Aorta (tissue), 5 donors: ENCODE data around the gene ASPM. TPM values are rescaled to one million over a fixed set of nuclear protein-coding genes. Genes with fewer than 3 reads are reported as not detected.

Experiments
- ATAC-seq: fragments of 200-7000 bp; cut with Tn5 transposase; one replicate; pipeline ENCODE4 v1.9.1; 2022; ENCODE audit warnings: moderate library complexity; ENCODE audit not compliant: low FRiP score
- DNase-seq, 2 donors: peaks; one replicate each; pipeline ENCODE4 v3.0.0-alpha.2; 2020
- H3K27ac ChIP-seq, 2 donors: one replicate each; pipeline ENCODE4 v1.5.1; 2013; ENCODE audit warnings: low read length in 2 of 2, mild to moderate bottlenecking in 2 of 2, moderate library complexity in 2 of 2, control low read depth in 1 of 2, inconsistent platforms in 1 of 2, low read depth in 1 of 2
- H3K27me3 ChIP-seq, 2 donors: one replicate each; pipeline ENCODE4 v1.6.1; 2013; ENCODE audit warnings: control low read depth in 1 of 2, low read length in 1 of 2, mild to moderate bottlenecking in 1 of 2, moderate library complexity in 1 of 2; ENCODE audit not compliant: insufficient read depth in 2 of 2, control insufficient read depth in 1 of 2
- H3K36me3 ChIP-seq, 2 donors: one replicate each; pipeline ENCODE4 v1.6.1; 2013; ENCODE audit warnings: control low read depth in 1 of 2, low read length in 1 of 2, mild to moderate bottlenecking in 1 of 2; ENCODE audit not compliant: insufficient read depth in 2 of 2, control insufficient read depth in 1 of 2
- H3K4me1 ChIP-seq, 2 donors: one replicate each; pipeline ENCODE4 v1.6.1; 2013; ENCODE audit warnings: low read length in 2 of 2, control low read depth in 1 of 2, mild to moderate bottlenecking in 1 of 2, moderate library complexity in 1 of 2; ENCODE audit not compliant: insufficient read depth in 2 of 2, control insufficient read depth in 1 of 2
- H3K4me3 ChIP-seq, 2 donors: one replicate each; pipeline ENCODE4 v1.5.1; 2013; ENCODE audit warnings: low read length in 2 of 2, control low read depth in 1 of 2, mild to moderate bottlenecking in 1 of 2
- H3K9me3 ChIP-seq: one replicate; pipeline ENCODE4 v1.6.1; 2013; ENCODE audit warnings: mild to moderate bottlenecking, low read length; ENCODE audit not compliant: control insufficient read depth
- WGBS, 2 donors: extraction: QIAGEN DNeasy Blood & Tissue Kit; methylation state at CpG; one replicate each; pipeline ENCODE4 v1.1.7; 2013; 5-methylcytosine and 5-hydroxymethylcytosine counted together
- intact Hi-C, 2 donors: fragments of 100-400 bp; cut with DNase I; formaldehyde crosslinking; loops; one replicate each; pipeline versions ENCODE4 v1.14.2 to v1.15.0; 2022
- long read RNA-seq, 2 donors: library from polyadenylated mRNA; unstranded; transcript quantifications; one replicate each; pipeline ENCODE4 v2.0.0, GENCODE V29; 2020 to 2021
- polyA plus RNA-seq, 2 donors: library from polyadenylated mRNA; stranded (reverse); fragments of 200-250 nt; gene quantifications; one replicate each; pipeline ENCODE4 v1.2.3, GENCODE V29; 2013
- total RNA-seq, 2 donors: library from RNA; stranded (reverse); fragmentation: NEBNext Ultra II Directional; extraction: Animal tissue kit (Norgen Biotek cat#: 25700); gene quantifications; one replicate each; pipeline ENCODE4 v1.2.1, GENCODE V29; 2021
- donor health status: healthy with polysubstance abuse.
- donor health status: Bipolar disorder and iron deficiency.
- donor health status: DM: no; HTN: no; CAD: no.
- donor health status: DM: no; HTN: no; CAD: no.
- donor health status: DM: yes; HTN: yes; CAD: no.

Gene ASPM
- 1 to 10 TPM in 1 of 2 donors, under 1 TPM in 1; 0.42 to 1.6 TPM for total RNA-seq
- under 1 TPM; 0.15 to 0.25 TPM for polyA plus RNA-seq
- long read RNA-seq, donor 1, result 0 reads
- long read RNA-seq, donor 2, partial matches to known transcripts, result 1 of 1 reads
- long read RNA-seq, donor 2, other reads (novel, unspliced or antisense), result 0 of 1 reads

GRCh38 chr1:197146101-197147095 lies at the start of gene ASPM:
TSS of gene ASPM (minus strand) at chr1:197146669. CDS start at chr1:197146437, 232 bp downstream.
- WGBS, 2 donors, result 0 to 1% methylated on average over 62 to 67 of the region's 67 CpGs
- intact Hi-C loops, result no loop called here
- Histone ChIP-seq H3K36me3 (no peaks in the 10 kb centered on the region), H3K4me1 (no peaks in the 10 kb centered on the region), H3K27ac (no peak within 1 kb of the TSS), H3K4me3 (peak within 1 kb of the TSS; percentile 44 to 75), H3K9me3 (no peaks in the 10 kb centered on the region), H3K27me3 (no peaks in the 10 kb centered on the region)
- DNase-seq (peak; percentile 97), ATAC-seq (peak; percentile 97)

DNA sequence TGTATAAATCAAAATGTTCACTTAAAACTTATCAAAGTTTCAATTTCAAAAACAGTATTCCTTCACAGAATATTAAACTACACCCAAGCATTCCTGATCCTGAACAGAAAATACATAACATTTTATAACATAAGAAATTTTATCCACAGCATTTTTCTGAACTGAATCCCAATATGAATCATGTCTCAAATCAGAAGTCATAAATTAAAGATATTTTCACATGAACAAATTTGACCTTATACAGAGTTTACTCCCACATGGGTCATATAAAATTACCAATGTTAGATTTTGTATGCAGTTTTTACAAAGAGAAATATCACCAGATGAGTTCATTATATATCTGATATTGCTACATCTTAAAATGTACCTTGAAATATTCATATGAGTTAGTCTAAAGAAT lies 48.6 kb upstream of the ASPM start:
- Histone ChIP-seq H3K36me3 (no peaks in the 10 kb centered on the region), H3K9me3 (no peaks in the 10 kb centered on the region), H3K4me1 (peaks cover 2% of the 10 kb centered on the region in 2 donors), H3K4me3 (no peak overlapping the region), H3K27ac (no peak overlapping the region), H3K27me3 (no peaks in the 10 kb centered on the region)
- DNase-seq, result no peak
- intact Hi-C loops, result no loop called here
- ATAC-seq, result no peak

DNA sequence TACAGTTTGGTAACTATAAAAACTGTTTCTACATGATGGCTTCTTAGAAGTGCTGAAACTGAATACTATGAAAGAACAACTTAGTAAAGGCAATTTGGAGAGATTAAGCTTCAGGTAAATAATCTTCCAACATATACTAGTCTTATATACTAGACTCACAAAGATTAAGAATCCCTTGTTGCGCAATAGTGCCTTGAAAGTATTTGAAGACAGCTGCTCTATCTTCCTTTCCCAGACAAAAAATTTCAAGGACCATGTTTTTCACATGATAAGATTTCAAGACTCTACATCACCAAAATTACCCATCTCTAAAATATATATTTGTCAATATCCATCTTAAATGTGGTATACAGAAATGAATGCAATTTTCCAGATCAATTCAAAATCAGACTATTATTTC lies 37.7 kb upstream of the ASPM start:
- H3K4me1 ChIP-seq, result no peaks in the 10 kb centered on the region
- 98 to 100% methylated on average over 1 of the region's 1 CpG for WGBS, 2 donors
- DNase-seq (no peak), ATAC-seq (no peak)
- no peak overlapping the region for H3K27ac ChIP-seq
- H3K27me3 ChIP-seq, result no peaks in the 10 kb centered on the region
- no peak overlapping the region for H3K4me3 ChIP-seq
- intact Hi-C loops, result loop anchor here in 1 of 2 donors (10.0 kb wide), 1 partner anchor 171 kb away; no protein-coding TSS in a partner anchor
- H3K36me3 ChIP-seq, result peaks cover 0 to 2% of the 10 kb centered on the region in 2 donors
- no peaks in the 10 kb centered on the region for H3K9me3 ChIP-seq

GRCh38 chr1:197183195-197183748 lies 36.8 kb upstream of the ASPM start:
- H3K4me3 ChIP-seq, result no peak overlapping the region
- peaks cover 0 to 2% of the 10 kb centered on the region in 2 donors for H3K36me3 ChIP-seq
- ATAC-seq (no peak), DNase-seq (no peak)
- H3K27ac ChIP-seq, result no peak overlapping the region
- H3K4me1 ChIP-seq, result no peaks in the 10 kb centered on the region
- no peaks in the 10 kb centered on the region for H3K9me3 ChIP-seq
- H3K27me3 ChIP-seq, result no peaks in the 10 kb centered on the region
- WGBS, 2 donors, result 83 to 88% methylated on average over 5 of the region's 5 CpGs
- intact Hi-C loops, result loop anchor here in 1 of 2 donors (10.0 kb wide), 1 partner anchor 172 kb away; no protein-coding TSS in a partner anchor

DNA sequence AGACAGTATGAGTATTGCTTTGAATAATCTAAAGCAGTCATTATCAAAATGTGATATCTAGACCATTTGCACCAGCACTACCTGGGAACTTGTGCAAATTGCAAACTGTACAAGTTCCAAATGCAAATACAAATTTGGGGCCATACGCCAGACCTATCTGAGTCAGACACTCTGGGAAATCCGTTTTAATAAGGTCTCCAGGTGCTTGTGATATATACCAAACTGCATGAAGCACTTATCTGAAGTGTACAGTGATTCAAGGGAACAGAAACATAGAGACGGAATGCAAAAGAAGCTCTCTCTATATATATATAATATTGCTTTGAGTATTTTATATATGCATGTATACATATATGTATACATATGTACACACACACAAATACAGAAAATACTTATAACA lies 36.2 kb upstream of the ASPM start:
- WGBS, 2 donors, result 81 to 85% methylated on average over 3 of the region's 3 CpGs
- H3K9me3 ChIP-seq, result no peaks in the 10 kb centered on the region
- ATAC-seq, result no peak
- H3K36me3 ChIP-seq, result peaks cover 0 to 2% of the 10 kb centered on the region in 2 donors
- intact Hi-C loops, result loop anchor here in 1 of 2 donors (10.0 kb wide), 1 partner anchor 172 kb away; no protein-coding TSS in a partner anchor
- H3K27me3 ChIP-seq, result no peaks in the 10 kb centered on the region
- DNase-seq, result no peak
- no peak overlapping the region for H3K4me3 ChIP-seq
- no peaks in the 10 kb centered on the region for H3K4me1 ChIP-seq
- no peak overlapping the region for H3K27ac ChIP-seq

GRCh38 chr1:197181982-197182381 lies 35.5 kb upstream of the ASPM start:
- Histone ChIP-seq H3K4me3 (no peak overlapping the region), H3K9me3 (no peaks in the 10 kb centered on the region), H3K27me3 (no peaks in the 10 kb centered on the region), H3K36me3 (peaks cover 2% of the 10 kb centered on the region in 2 donors), H3K4me1 (no peaks in the 10 kb centered on the region), H3K27ac (no peak overlapping the region)
- 38 to 43% methylated on average over 3 of the region's 3 CpGs for WGBS, 2 donors
- DNase-seq (no peak), ATAC-seq (no peak)
- intact Hi-C loops, result loop anchor here in 1 of 2 donors (10.0 kb wide), 1 partner anchor 173 kb away; no protein-coding TSS in a partner anchor

- no peaks in the 10 kb centered on the region for H3K9me3 ChIP-seq
- WGBS, 2 donors, result 54 to 59% methylated on average over 3 of the region's 3 CpGs
- ATAC-seq (no peak), DNase-seq (no peak)
- H3K27me3 ChIP-seq, result no peaks in the 10 kb centered on the region
- no peaks in the 10 kb centered on the region for H3K4me1 ChIP-seq
- H3K27ac ChIP-seq, result no peak overlapping the region
- intact Hi-C loops, result loop anchor here in 1 of 2 donors (10.0 kb wide), 1 partner anchor 174 kb away; no protein-coding TSS in a partner anchor
- peaks cover 2% of the 10 kb centered on the region in 2 donors for H3K36me3 ChIP-seq
- no peak overlapping the region for H3K4me3 ChIP-seq
These were observed 33.9 kb upstream of the ASPM start for GRCh38 chr1:197180252-197180878.

DNA sequence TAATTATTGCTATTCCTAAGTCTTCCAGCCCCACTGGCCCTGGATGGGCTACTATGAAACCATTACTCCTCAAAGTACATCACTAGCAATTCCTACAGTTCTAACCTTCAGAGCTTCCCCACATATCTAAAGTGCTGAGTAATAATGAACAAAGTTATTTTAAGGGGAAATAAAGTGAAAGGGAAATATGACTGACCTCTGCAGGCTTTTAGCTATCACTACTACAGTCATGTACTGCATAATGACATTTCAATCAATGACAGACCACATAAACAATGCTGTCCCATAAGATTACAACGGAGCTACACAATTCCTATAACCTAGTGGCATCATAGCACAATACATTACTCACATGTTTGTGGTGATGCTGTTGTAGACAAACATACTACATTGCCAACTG lies 32.5 kb upstream of the ASPM start:
- intact Hi-C loops, result loop anchor here in 1 of 2 donors (10.0 kb wide), 1 partner anchor 156 kb away; no protein-coding TSS in a partner anchor

More for the DNA sequence above, 32.5 kb upstream of the ASPM start:
- Histone ChIP-seq H3K4me1 (no peaks in the 10 kb centered on the region), H3K36me3 (peaks cover 2% of the 10 kb centered on the region in 2 donors), H3K27ac (no peak overlapping the region), H3K4me3 (no peak overlapping the region), H3K27me3 (no peaks in the 10 kb centered on the region), H3K9me3 (no peaks in the 10 kb centered on the region)
- WGBS, 2 donors, result 54 to 66% methylated on average over 1 of the region's 1 CpG
- no peak for DNase-seq
- no peak for ATAC-seq
